OCI-LY7 (cell line): ENCODE results near the gene GPR50.

Experiments
- EZH2phosphoT487 ChIP-seq: fragments of 200-600 bp; sonication (generic); IDR thresholded peaks from 2 replicates; pipeline ENCODE4 v1.6.1; 2018; ENCODE audit warnings: low read depth, borderline replicate concordance, mild to moderate bottlenecking, mixed run types, antibody characterized with exemption, low read length, moderate library complexity, mixed read lengths
- TF ChIP-seq, protein P1 (sequence below): fragments of 200-600 bp; sonication (generic); conservative IDR thresholded peaks from 2 replicates; pipeline ENCODE4 v1.5.1; 2014; ENCODE audit warnings: mild to moderate bottlenecking, antibody characterized with exemption, low read length, moderate library complexity, mixed read lengths

DNA sequence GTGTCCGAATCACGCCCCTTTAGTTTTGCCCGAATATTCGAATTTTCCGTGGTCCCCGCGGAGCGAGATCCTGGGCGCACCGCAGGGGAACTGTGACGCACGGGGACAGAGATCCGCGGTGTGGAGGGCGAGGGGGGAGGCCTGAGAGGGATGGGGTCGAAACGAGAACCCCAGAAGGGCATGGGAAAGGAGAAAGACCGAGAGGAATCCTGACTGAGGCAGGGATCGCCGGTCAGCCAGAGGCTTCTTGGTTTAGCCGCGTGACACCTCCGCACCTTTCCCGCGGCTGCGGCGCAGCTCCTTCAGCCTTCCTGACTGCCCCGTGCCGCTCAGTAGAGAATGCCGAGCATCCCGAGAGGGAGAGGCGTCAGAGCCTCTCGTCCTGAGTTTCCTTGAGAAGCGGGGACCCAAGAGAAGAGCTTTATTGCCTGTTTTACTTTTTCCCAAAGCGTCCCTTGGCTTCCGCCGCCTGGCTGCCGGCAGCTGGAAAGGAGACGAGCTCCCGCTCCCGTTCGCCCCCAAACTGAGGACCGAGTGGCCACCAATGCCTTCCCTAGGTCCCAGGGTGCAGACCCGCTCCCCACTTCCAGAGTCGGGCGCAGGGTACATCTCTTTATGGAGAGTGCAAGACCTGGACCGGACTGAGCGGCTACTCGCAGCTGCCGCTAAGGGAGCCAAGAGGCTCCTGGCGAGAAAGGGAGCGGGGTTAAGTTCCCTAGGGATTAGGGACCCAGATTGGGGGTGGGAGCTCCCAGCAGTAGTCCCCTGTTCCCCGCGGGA lies 911 bp upstream of the GPR50 start:
- TF ChIP-seq, protein P1, sequence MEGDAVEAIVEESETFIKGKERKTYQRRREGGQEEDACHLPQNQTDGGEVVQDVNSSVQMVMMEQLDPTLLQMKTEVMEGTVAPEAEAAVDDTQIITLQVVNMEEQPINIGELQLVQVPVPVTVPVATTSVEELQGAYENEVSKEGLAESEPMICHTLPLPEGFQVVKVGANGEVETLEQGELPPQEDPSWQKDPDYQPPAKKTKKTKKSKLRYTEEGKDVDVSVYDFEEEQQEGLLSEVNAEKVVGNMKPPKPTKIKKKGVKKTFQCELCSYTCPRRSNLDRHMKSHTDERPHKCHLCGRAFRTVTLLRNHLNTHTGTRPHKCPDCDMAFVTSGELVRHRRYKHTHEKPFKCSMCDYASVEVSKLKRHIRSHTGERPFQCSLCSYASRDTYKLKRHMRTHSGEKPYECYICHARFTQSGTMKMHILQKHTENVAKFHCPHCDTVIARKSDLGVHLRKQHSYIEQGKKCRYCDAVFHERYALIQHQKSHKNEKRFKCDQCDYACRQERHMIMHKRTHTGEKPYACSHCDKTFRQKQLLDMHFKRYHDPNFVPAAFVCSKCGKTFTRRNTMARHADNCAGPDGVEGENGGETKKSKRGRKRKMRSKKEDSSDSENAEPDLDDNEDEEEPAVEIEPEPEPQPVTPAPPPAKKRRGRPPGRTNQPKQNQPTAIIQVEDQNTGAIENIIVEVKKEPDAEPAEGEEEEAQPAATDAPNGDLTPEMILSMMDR, result no peak
- no peak for TF ChIP-seq EZH2phosphoT487
